Spleen (tissue), 11 donors: ENCODE measurements around the gene SCFD2. TPM values are rescaled to one million over a fixed set of nuclear protein-coding genes. Genes with fewer than 3 reads are reported as not detected.

Experiments used
- DNase-seq: peaks from one replicate; pipeline ENCODE4 v3.0.0-alpha.2; 2020
- H3K27ac ChIP-seq, 8 donors: fragments of 200-600 bp; sonication (generic) in 7 of 8; 1 replicate in 4 of 8; 2 replicates in 4 of 8; pipeline versions ENCODE4 v1.5.0 to v1.8.0; 2016 to 2021; ENCODE audit warnings: inconsistent platforms in 4 of 8, mild to moderate bottlenecking in 4 of 8, moderate library complexity in 1 of 8
- H3K27me3 ChIP-seq, 7 donors: fragments of 200-600 bp; sonication (generic) in 6 of 7; replicated peaks in 1 of 7; 1 replicate in 4 of 7; 2 replicates in 3 of 7; pipeline versions ENCODE4 v1.5.0 to v1.8.0; 2016 to 2021; ENCODE audit warnings: inconsistent platforms in 3 of 7, mild to moderate bottlenecking in 1 of 7
- H3K36me3 ChIP-seq, 6 donors: fragments of 200-600 bp; sonication (generic) in 5 of 6; 1 replicate in 4 of 6; 2 replicates in 2 of 6; pipeline versions ENCODE4 v1.5.0 to v1.8.0; 2016 to 2021; ENCODE audit warnings: inconsistent platforms in 2 of 6
- H3K4me1 ChIP-seq, 6 donors: fragments of 200-600 bp; sonication (generic) in 5 of 6; 1 replicate in 3 of 6; 2 replicates in 3 of 6; pipeline versions ENCODE4 v1.5.0 to v1.8.0; 2016 to 2021; ENCODE audit warnings: inconsistent platforms in 3 of 6
- H3K4me3 ChIP-seq, 8 donors: fragments of 200-600 bp; sonication (generic) in 7 of 8; 1 replicate in 4 of 8; 2 replicates in 4 of 8; pipeline versions ENCODE4 v1.5.0 to v1.8.0; 2016 to 2021; ENCODE audit warnings: inconsistent platforms in 4 of 8, mild to moderate bottlenecking in 4 of 8, moderate library complexity in 2 of 8
- H3K9me3 ChIP-seq, 8 donors: fragments of 200-600 bp; sonication (generic) in 7 of 8; 1 replicate in 4 of 8; 2 replicates in 4 of 8; pipeline versions ENCODE4 v1.5.0 to v1.8.0; 2016 to 2021; ENCODE audit warnings: inconsistent platforms in 4 of 8
- POLR2A ChIP-seq, 3 donors: fragments of 450-650 bp; IDR thresholded peaks; one replicate each; pipeline ENCODE4 v1.5.1; 2017; ENCODE audit warnings: antibody characterized with exemption in 3 of 3, mild to moderate bottlenecking in 1 of 3
- POLR2AphosphoS5 ChIP-seq, 3 donors: sonication (generic); formaldehyde crosslinking; IDR thresholded peaks; one replicate each; pipeline ENCODE4 v1.5.1; 2017; ENCODE audit warnings: antibody characterized with exemption in 3 of 3
- WGBS, 5 donors: extraction: QIAGEN DNeasy Blood & Tissue Kit in 3 of 5; methylation state at CpG; one replicate each; pipeline versions ENCODE4 v1.1.5 to v1.1.7; 2013 to 2018; 5-methylcytosine and 5-hydroxymethylcytosine counted together
- intact Hi-C: fragments of 100-400 bp; cut with DNase I; formaldehyde crosslinking; loops from one replicate; pipeline ENCODE4 v1.15.0; 2023; ENCODE audit warnings: low total_unique reads
- polyA plus RNA-seq, 3 donors: library from polyadenylated mRNA; stranded (reverse); fragments of 200-250 nt; gene quantifications; one replicate each; pipeline ENCODE4 v1.2.1, GENCODE V29; 2013
- total RNA-seq, 7 donors: library from RNA; depleted of rRNA in 3 of 7; stranded (reverse); fragments of >200 nt in 3 of 7; fragmentation: NEBNext Ultra II Directional in 4 of 7; extraction: Animal tissue kit (Norgen Biotek cat#: 25700) in 4 of 7; gene quantifications; one replicate each; pipeline versions ENCODE4 v1.1.0 to v1.2.1, GENCODE V29; 2016 to 2021
- TF ChIP-seq, protein P1 (sequence below), 11 experiments: fragments of 200-600 bp in 7 of 11; fragments of 450-650 bp in 4 of 11; sonication (generic) in 4 of 11; IDR thresholded peaks in 8 of 11; conservative IDR thresholded peaks in 3 of 11; 1 replicate in 7 of 11; 2 replicates in 4 of 11; pipeline versions ENCODE4 v1.4.0 to v1.8.0; 2016 to 2021; ENCODE audit warnings: antibody characterized with exemption in 11 of 11, inconsistent platforms in 4 of 11, mild to moderate bottlenecking in 1 of 11
- donor health status: healthy with polysubstance abuse.
- donor health status: DM: no; HTN: no; CAD: no; lungs with moderate emphysema.
- donor health status: DM: no; HTN: no; CAD: no.
- donor health status: Bipolar disorder and iron deficiency.
- donor health status: healthy.
- donor health status: DM: no; HTN: no; CAD: no.
- donor health status: DM: yes; HTN: yes; CAD: no.

The SCFD2 gene
- total and polyA plus RNA-seq, 10 donors, result 3.6 to 42.1 (median 21.1) TPM

DNA sequence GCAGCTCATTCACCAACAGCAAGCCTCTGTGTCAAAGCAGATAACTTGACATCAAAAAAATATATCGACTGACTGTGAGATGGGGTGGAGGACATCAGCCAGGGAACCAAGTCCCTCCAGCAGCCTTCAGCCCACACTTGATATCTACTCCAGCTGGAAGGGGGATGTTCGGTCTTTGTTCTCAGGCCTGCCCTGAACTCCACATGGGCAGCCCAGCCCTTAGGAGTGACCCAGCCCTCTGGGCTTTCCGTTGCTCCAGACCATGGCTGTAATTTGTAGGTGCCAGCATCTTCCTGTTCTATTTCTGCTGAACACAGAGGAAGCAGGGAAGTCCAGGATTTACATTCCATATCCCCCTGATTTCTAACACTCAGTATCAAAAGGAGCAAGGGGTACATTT, 486.4 kb downstream of the SCFD2 start:
- no peak for DNase-seq
- H3K27ac ChIP-seq, result no peak overlapping the region
- no peaks in the 10 kb centered on the region for H3K27me3 ChIP-seq
- no peak for TF ChIP-seq POLR2A (IDR thresholded peaks at IDR 0.05)
- TF ChIP-seq, protein P1, sequence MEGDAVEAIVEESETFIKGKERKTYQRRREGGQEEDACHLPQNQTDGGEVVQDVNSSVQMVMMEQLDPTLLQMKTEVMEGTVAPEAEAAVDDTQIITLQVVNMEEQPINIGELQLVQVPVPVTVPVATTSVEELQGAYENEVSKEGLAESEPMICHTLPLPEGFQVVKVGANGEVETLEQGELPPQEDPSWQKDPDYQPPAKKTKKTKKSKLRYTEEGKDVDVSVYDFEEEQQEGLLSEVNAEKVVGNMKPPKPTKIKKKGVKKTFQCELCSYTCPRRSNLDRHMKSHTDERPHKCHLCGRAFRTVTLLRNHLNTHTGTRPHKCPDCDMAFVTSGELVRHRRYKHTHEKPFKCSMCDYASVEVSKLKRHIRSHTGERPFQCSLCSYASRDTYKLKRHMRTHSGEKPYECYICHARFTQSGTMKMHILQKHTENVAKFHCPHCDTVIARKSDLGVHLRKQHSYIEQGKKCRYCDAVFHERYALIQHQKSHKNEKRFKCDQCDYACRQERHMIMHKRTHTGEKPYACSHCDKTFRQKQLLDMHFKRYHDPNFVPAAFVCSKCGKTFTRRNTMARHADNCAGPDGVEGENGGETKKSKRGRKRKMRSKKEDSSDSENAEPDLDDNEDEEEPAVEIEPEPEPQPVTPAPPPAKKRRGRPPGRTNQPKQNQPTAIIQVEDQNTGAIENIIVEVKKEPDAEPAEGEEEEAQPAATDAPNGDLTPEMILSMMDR (IDR thresholded peaks at IDR 0.05 in 8 of 11, conservative IDR thresholded peaks at IDR 0.05 in 3 of 11), result no peak
- TF ChIP-seq POLR2AphosphoS5 (IDR thresholded peaks at IDR 0.05), result no peak
- intact Hi-C loops, result no loop called here
- H3K9me3 ChIP-seq, result no peaks in the 10 kb centered on the region
- WGBS, 5 donors, result 86 to 91% (median 89%) methylated on average over 3 of the region's 3 CpGs
- no peak overlapping the region for H3K4me3 ChIP-seq
- H3K4me1 ChIP-seq, result no peaks in the 10 kb centered on the region
- H3K36me3 ChIP-seq, result peaks cover 0 to 26% (median 0%) of the 10 kb centered on the region in 6 donors

DNA sequence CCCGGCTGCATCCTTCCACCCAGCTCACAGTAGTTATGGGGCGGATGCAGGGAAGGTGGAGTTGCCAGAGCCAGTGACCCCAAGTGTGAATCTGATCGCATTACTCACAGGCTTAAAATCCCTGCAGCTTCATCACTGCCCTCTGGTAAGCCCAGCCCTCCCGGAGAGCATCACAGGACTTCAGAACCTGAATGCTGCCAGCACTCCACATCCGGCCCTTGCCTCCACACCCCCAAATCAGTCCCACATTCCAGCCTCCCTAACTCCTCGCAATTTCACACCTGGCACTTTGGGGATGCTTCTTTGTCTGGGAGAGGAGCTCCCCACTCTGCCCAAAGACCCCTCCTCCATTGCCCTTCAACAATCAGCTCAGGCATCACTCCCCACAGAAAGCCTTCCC, 488.2 kb downstream of the SCFD2 start:
- Histone ChIP-seq H3K4me1 (no peaks in the 10 kb centered on the region), H3K36me3 (peaks cover 0 to 32% (median 0%) of the 10 kb centered on the region in 6 donors), H3K9me3 (no peaks in the 10 kb centered on the region), H3K27me3 (no peaks in the 10 kb centered on the region), H3K27ac (no peak overlapping the region), H3K4me3 (no peak overlapping the region)
- WGBS, 5 donors, result 88 to 98% (median 95%) methylated on average over 6 of the region's 6 CpGs
- no peak for TF ChIP-seq POLR2A (IDR thresholded peaks at IDR 0.05)
- TF ChIP-seq, protein P1 (IDR thresholded peaks at IDR 0.05 in 8 of 11, conservative IDR thresholded peaks at IDR 0.05 in 3 of 11), result no peak
- no peak for TF ChIP-seq POLR2AphosphoS5 (IDR thresholded peaks at IDR 0.05)
- no peak for DNase-seq
- intact Hi-C loops, result no loop called here

DNA sequence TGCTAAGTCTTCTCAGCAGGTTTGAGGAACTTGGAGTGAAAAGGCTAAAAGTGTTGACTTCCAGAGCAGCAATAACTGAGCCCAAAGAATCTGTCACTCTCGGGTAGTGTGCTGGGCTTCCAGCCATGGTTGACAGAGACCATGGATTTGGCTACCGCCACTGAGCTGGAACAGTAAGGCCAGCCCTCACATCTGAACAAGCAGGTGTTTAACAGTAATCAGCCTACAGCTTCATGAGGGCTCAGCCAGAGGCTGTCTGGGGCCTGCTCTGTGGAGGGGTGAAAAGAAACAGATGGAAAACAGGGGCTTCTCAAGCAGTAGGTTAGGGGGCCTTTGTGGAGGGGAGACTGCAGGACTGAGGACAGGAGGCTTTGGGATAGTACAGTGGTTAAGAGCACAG, 488.8 kb downstream of the SCFD2 start:
- intact Hi-C loops, result no loop called here
- WGBS, 5 donors, result 88 to 100% (median 93%) methylated on average over 2 of the region's 2 CpGs

DNA sequence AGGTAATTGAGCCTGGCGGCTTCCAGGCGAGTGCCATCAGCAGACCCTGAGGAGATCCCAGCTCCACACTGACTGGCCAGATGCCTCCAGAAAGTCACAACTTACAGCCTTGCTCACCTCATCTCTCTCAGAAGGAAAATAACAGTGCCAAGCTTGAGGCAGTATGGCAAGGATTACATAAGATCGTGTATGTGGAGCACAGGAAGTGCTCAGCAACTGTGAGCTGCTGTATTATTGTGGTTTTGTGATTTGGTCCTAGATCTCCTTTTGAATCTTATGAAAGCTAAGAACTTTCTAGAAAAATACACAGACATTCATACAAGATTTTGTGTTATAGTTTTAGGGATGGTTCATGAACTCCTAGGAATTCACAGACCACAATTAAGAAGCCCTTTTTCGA, 489.8 kb downstream of the SCFD2 start:
- Histone ChIP-seq H3K27ac (no peak overlapping the region), H3K27me3 (no peaks in the 10 kb centered on the region), H3K4me1 (no peaks in the 10 kb centered on the region), H3K36me3 (peaks cover 0 to 36% (median 0%) of the 10 kb centered on the region in 6 donors), H3K4me3 (no peak overlapping the region), H3K9me3 (no peaks in the 10 kb centered on the region)
- intact Hi-C loops, result no loop called here
- TF ChIP-seq, protein P1 (IDR thresholded peaks at IDR 0.05 in 8 of 11, conservative IDR thresholded peaks at IDR 0.05 in 3 of 11), result no peak
- TF ChIP-seq POLR2A (IDR thresholded peaks at IDR 0.05) (no peak), POLR2AphosphoS5 (IDR thresholded peaks at IDR 0.05) (no peak)
- WGBS, 5 donors, result 74 to 87% (median 79%) methylated on average over 4 of the region's 4 CpGs
- DNase-seq, result no peak

More for the DNA sequence above, 488.8 kb downstream of the SCFD2 start:
- Histone ChIP-seq H3K36me3 (peaks cover 0 to 32% (median 0%) of the 10 kb centered on the region in 6 donors), H3K27ac (no peak overlapping the region), H3K4me3 (no peak overlapping the region), H3K27me3 (no peaks in the 10 kb centered on the region), H3K9me3 (no peaks in the 10 kb centered on the region), H3K4me1 (no peaks in the 10 kb centered on the region)
- no peak for DNase-seq
- TF ChIP-seq, protein P1 (IDR thresholded peaks at IDR 0.05 in 8 of 11, conservative IDR thresholded peaks at IDR 0.05 in 3 of 11), result no peak
- TF ChIP-seq POLR2AphosphoS5 (IDR thresholded peaks at IDR 0.05) (no peak), POLR2A (IDR thresholded peaks at IDR 0.05) (no peak)
